Stimulated activated CD4-positive, alpha-beta T cell treated with anti-CD3 and anti-CD28 coated beads, Interleukin-4, amount 100 ng/mL, for 48 hours (primary cell): ENCODE measurements around the gene GCLM.
A peak's percentile ranks its signal among the peaks of the same experiment; 100 is the strongest.
"Not testable (repeated sequence)": the region's sequence is repeated elsewhere in the genome, so short reads cannot be mapped to it uniquely, and the experiment has no call there.

Experiments used
- DNase-seq, 2 donors: peaks; one replicate each; pipeline ENCODE4 v3.0.0-alpha.2; 2020; ENCODE audit warnings: low read depth in 2 of 2

The GCLM gene

DNA sequence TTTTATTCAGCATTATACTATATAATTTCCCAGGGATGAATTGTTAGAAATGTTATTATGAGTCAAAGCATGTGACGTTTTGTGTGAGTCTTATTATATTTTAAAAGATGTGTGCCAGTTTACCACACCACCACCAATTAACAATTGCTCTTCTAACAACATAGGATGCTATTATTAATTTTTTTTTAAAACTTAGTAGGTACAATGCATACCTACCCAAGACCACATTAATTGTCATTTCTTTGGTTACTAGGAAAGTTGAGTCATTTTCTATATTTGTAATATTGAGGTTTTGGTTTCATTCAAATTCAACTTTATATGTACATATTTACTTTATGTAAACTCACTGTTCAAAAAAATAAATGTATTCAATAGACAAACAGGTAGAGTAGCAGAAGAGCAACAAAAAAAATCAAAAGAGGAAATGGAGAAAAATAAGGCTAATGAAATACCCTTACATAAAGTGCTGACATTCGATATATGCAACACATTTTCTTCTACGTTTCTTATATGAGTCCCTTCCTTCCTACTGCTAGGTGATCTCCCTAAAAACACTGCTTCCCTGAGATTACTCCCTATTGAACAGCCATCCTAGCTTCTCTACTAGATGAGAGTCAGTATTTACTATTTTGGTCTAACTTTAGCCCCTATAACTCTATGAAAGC is 9.6 kb downstream of the GCLM start:
- DNase-seq, result no peak

DNA sequence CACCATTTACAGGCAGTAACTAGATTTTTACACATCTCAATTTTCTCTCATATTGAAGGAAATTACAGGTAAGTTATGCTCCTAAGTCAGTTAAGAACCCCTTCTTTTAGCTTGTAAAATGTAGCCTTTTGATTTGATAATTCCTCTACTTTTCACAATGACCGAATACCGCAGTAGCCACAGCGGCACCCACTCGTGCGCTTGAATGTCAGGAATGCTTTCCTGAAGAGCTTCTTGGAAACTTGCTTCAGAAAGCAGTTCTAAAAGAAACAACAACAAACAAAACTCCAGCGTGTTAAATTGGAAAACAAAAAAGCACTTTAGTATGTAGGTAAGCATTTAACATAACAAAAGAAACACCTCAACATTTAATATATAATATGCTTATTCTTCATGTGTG is 20.3 kb downstream of the GCLM start:
- no peak for DNase-seq

DNA sequence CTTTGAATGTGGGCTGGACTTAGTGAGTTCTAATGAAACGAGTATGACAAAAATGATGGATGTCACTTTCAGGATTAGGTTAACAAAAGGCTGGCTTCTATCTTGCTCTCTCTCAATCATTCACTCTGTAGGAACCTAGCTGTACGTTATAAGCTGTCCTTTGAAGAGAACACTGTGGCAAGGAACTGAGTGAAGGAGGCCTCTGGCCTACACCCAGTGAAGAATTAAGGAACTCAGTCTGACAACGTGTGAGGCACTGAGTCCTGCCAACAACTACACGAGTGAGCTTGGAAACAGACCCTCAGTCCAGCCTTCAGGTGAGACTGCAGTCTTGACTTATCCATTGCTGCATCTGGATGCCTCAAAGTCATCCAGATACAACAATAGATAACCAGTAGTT is 27.0 kb downstream of the GCLM start:
- DNase-seq, result no peak

DNA sequence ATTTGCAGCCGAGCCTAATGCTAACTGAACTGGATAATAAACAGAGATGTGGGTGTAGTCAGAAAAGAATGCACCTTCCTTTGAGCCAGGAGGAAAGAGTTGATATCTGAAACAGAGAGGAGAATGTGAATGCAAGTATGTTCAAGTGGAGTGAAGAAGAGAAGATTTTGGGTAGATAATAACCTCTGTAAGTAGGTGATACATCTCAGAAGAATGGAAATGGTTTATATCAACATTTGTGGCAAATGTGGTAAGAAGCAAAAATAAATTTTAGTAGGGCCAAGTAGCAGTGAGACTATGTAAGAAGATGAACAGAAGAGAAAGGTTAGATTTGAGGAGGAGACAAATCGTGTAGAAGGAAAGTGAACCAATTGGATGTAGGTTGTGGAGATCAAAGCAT is 28.5 kb downstream of the GCLM start:
- no peak for DNase-seq

DNA sequence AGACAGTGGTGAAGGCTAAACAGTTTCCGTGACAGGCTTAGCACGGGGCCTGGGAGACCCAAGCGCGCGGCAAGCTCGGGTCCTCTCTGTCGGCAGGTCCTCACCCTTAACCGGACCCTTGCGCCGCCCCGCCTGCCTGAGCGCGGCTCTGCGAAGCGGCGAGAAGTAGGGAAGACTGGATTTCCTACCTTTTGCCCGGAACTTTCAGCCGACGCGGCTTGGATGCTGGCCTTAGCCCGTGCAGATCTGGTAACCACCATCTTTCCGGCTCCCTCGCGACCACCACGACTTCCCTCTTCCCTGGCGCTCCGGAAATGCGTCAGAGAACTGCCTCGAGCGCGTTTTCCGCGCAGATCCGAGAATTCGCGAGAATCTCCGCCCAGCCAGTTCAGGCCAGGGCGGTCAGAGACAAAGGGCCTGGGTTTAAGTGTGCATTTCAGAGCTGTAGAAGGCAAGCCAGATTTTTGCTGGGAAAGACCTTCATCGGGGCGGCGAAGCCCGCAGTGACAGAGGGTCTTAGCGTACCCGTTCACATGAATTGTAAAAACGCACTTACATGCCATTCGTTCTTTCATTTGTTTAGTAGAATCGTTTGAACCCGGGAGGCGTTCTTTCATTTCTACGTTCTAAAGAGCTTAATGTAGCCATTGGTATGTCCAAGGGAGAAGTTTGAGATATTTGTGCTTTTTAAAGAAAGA is 30.2 kb downstream of the GCLM start, which contains the start of gene DNTTIP2:
TSS of gene DNTTIP2 (minus strand) at position 318 of the 698 bp plus-strand sequence. CDS start at position 260, 58 bp downstream.
- DNase-seq, result peak; percentile 81 to 85

DNA sequence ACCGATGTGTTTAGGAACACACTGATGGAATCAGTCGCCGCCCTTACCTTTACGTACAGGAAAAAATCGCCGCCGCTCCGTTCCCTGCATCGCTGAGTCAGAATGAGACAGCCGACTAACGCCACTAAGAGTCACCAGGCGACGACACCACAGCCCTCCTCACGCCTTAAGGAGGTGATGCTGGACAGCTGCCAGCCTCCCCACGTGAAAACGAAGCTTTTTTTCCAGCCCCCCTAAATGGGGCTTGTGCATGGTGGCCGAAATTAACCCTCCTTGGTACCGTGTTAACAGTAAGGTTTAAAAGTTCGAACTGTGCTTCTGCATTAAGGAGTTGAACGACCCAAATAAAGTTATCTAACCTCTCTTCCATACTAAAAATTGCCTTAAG is 30.7 kb downstream of the GCLM start:
- DNase-seq, result peak; percentile 49 to 52

DNA sequence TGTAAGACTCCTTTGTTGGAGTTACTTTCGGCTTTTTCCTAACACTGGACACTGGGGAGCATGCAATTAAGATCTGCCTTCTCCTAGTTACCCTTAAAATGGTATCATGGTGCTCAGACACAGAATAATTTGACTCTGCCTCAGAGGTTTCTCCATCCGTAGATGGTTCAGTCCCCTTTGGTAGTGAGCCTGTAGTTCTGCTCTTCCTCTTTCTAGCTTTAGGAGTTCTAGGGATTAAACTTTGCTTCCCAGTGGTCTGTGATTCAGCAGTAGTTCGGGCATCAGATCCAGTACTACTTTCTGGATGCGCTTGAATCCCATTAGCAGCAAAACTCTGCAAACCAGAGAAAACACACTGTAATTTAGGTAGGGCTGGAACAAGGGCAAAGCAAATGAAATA is 31.7 kb downstream of the GCLM start:
- no peak for DNase-seq

DNA sequence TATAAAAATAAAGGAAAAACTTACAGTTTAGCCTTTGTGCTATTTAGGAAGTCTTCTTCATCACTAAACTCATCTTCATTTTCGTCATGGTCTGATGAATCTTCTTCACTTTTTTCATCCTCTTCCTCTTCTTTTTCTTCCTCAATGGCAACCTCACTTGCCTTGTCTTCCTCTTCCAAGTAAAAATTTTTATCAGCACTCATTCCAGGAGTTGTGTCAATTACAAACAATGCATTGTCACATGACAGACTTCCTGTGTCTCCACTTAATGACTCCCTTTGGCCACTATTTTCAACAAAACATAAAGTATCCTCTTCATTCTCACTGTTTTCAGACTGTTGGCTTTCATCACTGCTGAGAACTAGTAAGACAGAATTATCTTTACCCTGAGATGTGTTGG is 33.0 kb downstream of the GCLM start:
- no peak for DNase-seq

DNA sequence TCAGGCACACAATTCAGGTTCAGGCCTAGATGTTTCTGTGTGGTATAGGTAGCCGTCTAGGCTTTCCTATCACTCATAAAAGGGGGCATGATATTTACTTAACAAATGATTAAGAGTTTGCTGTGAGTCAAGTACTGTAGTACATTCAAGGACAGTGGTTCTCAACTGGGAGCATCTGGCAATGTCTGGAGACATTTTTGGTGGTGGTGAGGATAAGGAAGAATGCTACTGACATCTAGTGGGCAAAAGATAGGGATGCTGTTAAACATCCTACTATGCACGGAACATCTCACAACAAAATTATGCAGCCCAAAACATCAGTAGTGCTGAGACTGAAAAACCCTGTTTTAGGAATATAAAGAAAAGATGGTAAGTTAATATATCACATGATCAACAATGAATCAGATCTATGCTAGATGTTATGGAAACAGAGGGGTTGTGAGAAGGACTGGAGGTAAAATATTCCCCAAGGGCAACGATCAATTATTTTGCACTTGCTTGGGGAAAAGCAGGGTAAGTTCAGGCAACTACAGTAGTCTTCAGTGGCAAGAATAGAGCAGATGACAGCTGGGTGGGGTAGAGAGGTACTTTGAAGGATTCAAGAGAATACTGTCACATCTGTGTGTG is 35.1 kb downstream of the GCLM start:
- no peak for DNase-seq

DNA sequence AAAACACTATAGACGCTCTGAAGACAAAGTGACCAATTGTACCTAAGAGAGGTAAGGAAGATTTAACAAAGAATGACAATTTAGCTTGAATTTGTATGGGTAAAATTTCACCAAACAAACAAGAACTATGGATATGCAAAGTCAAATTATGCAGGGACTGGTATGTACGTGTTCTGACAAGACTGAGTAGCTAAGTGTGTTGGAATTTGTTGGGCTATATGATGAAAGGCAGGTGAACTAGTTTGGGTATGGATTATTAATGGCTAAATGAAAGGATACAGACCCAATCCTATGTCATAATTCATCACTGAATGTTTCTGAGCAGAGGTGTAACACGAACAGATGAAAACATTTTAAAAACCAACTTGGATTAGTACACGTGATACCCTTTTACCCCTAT is 37.9 kb downstream of the GCLM start:
- no peak for DNase-seq

DNA sequence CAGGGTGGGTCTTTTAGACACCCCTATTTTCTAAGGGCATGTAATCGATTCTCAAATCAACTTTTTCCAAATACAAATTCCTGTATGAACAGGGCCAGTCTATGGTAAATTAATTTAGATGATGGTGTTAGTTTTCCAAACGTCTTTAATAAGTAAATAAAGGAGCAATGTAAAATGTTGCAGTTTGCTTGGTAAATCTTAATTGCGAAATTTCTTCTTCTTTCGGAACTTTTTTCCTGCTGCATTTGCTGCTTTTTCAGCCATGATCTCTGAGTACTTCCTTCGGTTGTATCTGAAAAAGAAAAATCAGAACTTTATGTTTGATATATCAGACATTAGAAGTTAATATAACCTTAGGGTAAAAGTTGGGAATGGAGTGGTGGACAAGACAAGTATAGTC is 39.6 kb downstream of the GCLM start:
- no peak for DNase-seq

DNA sequence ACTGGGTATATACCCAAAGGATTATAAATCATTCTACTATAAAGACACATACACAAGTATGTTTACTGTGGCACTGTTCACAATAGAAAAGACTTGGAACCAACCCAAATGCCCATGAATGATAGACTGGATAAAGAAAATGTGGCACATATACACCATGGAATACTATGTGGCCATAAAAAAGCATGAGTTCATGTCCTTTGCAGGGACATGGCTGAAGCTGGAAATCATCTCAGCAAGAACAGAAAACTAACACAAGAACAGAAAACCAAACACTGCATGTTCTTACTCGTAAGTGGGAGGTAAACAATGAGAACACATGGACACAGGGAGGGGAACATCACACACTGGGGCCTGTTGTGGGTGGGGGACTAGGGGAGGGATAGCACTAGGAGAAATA is 40.7 kb downstream of the GCLM start:
- not testable (repeated sequence) for DNase-seq

DNA sequence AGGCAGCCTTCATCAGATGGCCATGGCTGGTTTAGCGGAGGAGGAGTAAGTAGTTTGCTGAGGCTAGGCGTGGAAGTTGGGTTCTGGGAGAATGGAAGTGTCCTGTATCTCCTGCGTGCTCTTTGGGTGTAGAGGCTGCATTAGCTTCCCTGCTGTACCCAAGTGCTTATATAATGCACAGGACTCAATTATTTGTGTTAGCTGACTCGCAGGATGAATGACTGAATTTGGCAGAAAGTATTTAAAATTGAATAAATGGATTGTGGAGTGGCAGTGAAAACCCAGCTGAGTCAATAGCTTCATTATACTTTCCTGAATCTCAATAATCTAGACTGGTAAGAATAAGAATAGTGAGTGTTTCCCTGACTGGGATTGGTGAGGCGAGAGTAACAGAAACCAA is 44.0 kb downstream of the GCLM start:
- no peak for DNase-seq

DNA sequence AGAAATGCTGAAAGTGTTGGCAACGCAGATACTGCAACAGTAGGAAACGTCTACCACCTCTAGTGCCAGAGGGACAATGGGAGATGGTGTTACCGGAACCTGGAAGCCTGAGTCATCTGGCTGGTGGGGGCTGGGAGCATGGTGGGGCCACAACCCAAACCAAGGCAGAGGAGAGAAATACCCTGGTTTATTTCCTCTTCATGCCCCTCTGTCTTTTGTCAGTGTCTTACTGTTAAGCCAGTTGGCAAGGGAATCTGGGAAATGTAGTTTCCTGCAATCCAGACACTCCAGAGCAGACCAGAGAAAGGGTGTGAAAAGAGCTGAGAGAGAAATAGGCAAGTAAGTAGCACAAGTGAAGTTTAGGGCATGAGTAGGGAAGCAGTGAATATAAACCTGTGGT is 45.1 kb downstream of the GCLM start:
- no peak for DNase-seq

DNA sequence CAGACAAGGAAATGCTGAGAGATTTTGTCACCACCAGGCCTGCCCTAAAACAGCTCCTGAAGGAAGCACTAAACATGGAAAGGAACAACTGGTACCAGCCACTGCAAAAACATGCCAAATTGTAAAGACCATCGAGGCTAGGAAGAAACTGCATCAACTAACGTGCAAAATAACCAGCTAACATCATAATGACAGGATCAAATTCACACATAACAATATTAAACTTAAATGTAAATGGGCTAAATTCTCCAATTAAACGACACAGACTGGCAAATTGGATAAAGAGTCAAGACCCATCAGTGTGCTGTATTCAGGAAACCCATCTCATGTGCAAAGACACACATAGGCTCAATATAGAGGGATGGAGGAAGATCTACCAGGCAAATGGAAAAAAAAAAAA is 51.6 kb downstream of the GCLM start:
- DNase-seq, result not testable (repeated sequence)

DNA sequence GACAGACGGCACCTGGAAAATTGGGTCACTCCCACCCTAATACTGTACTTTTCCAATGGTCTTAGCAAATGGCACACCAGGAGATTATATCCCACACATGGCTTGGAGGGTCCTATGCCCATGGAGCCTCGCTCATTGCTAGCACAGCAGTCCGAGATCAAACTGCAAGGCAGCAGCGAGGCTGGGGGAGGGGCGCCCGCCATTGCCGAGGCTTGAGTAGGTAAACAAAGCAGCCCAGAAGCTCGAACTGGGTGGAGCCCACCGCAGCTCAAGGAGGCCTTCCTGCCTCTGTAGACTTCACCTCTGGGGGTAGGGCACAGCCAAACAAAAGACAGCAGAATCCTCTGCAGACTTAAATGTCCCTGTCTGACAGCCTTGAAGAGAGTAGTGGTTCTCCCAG is 53.2 kb downstream of the GCLM start:
- DNase-seq, result not testable (repeated sequence)

DNA sequence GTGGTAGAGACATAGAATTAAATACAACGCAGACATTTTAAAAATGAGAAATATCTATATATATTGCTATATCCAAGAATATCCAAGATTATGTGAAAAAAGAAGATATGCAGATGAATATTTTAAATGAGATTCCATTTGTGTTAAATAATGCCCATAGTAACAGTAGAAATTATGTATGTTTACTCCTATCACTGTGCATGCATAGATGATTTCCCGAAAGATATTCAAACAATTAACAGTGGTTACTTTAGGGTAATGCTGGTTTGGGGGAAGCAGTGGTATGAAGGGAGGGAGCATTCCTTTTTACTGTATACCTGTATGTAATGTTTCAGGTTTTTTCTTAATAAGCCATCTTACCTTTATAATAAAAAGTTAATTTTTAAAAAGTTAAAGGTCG is 55.3 kb downstream of the GCLM start:
- DNase-seq, result no peak

DNA sequence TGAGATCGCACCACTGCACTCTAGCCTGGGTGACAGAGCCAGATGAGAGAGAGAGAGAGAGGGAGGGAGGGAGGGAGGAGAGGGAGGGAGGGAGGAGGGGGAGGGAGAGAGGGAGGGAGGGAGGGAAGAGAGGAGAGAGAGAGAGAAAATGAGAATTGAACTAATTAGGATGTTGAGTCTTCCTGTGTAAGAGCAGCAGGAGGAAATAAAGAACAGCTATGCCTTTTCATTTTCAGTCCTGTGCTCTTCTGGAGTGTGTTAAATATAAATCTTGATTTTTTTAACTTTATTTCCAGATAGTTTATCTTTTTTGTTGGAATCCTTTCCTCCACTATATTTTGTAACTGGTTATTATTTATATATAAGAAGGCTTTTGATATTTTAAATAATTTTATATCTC is 57.4 kb downstream of the GCLM start:
- no peak for DNase-seq

DNA sequence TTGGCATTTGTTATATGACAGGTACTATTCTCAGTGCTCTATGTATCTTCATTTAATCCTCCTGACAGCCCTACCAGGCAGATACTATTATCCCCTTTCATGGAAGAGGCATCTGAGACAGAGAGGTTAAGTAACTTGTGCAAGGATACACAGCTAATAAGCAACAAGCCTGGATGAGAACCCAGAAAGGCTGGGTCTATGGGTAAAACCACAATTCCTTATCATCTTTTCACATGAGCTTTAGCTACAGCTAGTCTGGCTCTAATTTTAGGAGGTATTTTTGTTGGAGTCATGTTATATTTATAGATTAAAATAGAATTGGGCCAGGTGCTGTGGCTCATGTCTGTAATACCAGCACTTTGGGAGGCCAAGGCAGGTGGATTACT is 57.9 kb downstream of the GCLM start:
- DNase-seq, result no peak

DNA sequence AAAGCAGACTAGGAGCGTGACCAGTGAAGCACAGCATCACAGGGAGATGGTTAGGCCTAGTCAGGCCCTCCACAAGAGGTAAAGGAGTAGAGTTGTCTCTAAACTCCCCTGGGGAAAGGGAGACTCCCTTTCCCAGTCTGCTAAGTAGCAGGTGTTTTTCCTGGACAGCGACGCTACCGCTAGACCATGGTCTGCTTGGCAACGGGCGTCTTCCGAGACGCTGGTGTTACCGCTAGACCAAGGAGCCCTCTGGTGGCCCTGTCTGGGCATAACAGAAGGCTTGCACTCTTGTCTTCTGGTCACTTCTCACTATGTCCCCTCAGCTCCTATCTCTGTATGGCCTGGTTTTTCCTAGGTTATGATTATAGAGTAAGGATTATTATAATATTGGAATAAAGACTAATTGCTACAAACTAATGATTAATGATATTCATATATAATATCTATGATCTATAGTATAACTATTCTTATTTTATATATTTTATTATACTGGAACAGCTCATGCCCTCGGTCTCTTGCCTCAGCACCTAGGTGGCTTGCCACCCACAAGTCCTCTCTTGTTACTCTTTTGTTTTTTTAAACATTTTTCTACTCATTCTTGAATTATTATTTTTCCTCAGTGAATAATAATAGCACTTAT is 58.4 kb downstream of the GCLM start:
- DNase-seq, result peak; percentile 34 to 53

DNA sequence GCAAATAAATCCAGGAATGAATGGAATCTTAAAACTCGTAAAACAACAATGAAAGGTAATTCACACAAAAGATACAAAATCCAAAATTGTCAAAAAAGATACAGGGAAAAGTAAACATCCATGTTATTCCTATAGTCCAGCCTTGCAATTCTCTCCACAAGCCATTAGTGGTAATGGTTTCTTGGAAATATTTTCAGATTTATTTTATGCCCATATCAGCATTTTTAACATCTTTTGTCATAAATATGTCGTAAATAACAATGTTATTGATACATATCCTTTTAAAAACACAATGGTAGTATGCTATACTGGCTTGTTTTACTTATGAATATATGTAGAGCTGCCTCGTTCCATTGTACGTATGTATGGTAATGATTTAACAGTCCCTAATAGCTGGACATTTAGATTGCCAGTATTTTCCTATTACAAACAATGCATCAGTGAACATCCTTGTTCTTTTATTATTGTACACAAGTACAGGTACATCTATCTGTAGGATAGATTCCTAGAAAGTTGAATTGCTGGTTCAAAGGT is 60.8 kb downstream of the GCLM start:
- no peak for DNase-seq

DNA sequence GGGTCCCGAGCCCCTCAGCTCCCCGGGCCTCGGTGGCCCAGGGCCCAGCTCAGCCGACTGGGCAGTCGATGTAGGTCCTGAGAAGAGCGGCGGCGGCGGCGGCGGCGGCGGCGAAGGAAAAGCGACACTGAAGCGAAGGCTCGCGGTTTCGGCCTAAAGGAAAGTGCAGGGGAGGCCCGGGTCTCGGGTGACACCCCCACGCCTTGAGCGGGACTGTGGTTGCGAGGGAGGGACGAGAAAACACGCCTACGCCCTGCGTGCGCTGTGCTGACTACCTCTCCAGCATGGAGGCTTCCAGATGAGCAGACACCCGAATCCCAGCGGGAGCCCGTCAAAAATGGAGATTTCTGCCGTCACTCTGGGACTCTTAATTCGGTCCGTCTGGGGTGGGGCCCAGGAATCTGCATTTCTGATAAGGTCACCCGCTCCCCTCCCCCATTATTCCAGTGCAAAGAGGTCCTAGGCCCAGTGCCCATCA is 61.4 kb downstream of the GCLM start:
- peak; percentile 20 to 30 for DNase-seq
